CD4-positive, alpha-beta T cell treated with Interleukin-21 for 1 hour (primary cell): ENCODE results near the gene TTC7B.
A peak's percentile ranks its signal among the peaks of the same experiment; 100 is the strongest.

Source experiments
- DNase-seq: peaks from one replicate; pipeline ENCODE4 v3.0.0-alpha.2; 2020

Gene TTC7B

DNA sequence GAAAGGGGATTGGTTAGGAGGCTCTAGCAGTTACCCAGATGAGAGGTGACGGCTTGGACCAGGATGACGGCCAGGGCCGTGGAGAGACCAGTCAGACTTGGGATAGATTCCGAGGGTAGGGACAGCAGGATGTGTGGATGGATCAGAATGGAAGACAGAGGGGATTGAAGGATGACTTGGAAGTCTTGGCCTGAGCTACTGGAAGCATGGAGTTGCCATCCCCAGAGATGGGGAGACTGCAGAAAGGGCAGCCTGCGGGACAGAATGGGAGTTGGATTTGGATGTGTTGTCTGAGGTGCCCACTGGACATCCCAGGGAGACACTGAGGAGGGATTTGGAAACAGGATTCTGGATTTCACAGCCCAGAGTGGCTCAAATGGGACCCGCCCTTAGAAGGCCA, 317.1 kb downstream of the TTC7B start:
- DNase-seq: no peak

DNA sequence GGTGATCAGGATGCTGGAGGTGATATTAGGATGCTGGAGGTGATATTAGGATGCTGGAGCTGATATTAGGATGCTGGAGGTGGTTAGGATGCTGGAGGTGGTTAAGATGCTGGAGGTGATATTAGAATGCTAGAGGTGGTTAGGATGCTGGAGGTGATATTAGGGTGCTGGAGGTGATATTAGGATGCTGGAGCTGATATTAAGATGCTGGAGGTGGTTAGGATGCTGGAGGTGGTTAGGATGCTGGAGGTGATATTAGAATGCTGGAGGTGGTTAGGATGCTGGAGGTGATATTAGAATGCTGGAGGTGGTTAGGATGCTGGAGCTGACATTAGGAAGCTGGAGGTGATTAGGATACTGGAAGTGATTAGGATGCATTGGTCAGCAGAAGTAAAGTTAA, 318.0 kb downstream of the TTC7B start:
- no peak for DNase-seq

DNA sequence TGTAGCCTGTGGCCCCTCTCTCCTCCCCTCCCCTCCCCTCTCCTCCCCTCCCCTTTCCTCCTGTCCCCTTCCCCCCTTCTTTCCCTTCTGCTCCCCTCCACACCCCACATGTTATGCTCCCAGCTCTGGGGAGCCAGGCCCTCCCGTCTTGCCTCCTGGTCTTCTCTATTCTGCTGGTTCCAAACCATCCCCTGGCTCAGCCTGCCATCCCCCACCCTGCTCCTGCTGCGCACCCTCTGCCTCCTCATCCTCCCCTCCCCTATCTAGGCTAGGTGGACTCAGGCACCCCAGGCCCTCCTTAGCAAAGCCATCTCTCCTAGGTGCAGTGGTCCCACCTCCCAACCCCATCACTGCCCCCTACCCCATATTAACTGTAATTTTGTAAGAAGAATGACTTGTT, 319.9 kb downstream of the TTC7B start:
- DNase-seq: no peak

DNA sequence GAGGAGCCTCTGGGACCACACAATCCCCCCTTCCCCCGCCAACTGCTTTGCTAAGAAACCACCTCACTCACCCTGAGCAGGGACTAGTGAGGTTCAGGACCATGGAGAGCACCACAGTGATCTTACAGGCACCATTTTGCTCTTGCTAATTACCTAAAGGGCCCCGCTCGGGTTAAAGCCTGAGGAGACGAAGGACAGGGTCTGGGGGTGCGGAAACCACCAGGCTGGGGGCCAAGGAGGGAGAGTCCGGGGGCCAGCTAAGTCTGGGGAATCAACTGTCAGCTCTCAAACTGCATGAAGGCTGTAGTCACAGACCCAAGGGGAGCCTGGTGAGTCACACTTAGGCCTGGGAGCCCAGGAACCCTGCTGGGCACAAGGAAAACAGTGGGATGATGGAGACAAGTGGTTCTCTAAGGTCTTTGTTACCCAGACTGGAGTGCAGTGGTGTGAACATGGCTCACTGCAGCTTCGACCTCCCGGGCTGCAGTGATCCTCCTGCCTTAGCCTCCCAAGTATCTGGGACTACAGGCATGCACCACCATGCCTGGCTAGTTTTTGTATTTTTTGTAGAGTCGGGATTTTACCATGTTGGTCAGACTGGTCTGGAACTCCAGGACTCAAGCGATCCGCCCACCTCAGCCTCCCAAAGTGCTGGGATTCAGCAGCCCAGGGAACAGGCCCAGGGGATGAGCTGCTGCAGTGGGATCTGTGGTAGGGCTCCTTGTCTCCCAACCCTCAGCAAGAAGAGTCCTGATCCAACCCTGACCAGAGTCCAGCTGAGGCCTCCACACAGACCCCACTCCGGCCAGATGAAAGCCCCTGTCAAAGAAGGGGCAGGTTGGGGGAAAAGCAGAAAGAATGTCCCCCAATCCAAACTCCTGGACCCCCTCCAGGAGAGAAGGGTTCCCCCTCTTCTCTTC, 320.6 kb downstream of the TTC7B start:
- DNase-seq: peak; percentile 32

DNA sequence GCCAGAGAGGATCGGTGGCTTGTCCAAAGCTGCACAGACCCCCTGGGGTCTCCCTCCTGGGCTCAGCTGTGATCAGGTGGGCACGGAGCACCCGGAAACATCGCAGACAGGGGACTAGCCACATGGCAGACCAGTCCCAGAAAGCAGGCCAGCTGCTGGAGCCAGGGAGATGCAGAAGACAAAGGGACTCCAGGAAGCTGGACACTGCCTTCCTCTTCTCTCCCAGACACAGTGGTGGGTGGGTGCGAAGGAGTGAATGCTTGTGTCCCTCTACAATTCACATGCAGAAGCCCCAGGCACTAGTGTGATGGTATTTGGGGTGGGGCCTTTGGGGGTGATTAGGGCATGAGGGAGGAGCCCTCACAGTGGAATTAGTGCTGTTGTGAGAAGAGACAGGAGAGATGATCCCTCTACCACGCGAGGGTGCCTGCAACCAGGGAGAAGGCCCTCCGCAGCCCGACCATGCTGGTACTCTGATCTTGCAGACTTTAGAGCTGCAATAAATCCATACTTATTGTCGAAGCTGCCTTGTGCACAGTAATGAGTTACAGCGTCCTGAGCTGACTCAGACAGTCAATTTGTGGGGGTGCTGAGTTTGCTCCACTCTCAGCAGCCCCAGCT, 324.2 kb downstream of the TTC7B start:
- DNase-seq: no peak

DNA sequence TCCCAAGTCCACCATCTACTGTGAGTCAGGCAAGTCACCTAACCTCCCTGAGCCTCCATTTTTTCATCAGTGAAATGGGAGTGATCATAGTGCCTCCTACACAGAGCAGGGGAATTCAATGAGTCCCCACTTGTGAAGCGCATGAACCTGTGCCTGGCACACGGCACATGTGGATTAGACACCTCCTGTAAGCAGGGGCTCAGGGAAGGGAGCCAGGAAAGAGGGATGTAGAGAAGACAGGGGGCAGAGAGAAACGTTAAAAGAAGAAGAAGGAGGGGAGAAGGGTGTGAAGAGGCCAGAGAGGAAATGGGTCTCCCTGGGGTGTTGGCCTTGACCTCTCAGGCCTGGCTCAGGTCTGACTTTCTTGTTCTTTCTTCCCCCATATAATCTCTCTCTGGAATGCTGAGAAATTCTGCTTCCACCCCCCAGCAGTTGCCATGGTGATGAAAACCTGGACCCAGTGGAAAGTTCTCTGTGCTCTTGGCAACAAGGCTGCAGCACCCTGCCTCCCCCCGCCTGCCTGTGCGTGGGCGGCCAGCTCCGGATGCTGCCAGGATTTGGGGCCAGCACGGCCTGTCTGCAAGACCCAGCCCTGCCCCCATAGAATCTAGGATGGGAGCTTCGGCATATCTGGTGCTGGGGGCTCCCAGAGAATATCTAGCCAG, 324.9 kb downstream of the TTC7B start:
- DNase-seq: no peak

DNA sequence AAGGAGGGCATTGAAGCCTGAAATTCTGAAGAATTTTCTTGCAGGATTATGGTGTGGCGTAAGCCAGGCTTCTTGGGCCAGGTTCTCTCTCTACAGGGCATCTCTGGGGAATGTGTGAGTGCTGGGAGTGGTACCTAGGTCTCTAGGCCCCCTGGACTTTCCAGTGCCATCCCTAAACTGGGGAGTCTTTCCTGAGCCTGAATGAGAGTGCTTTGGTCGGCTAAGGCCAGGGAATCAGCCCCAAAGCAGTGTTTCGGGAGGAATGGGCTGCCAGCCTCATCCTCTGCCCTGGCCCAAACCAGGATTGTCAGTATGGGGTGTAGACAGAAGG, 325.5 kb downstream of the TTC7B start:
- no peak for DNase-seq

DNA sequence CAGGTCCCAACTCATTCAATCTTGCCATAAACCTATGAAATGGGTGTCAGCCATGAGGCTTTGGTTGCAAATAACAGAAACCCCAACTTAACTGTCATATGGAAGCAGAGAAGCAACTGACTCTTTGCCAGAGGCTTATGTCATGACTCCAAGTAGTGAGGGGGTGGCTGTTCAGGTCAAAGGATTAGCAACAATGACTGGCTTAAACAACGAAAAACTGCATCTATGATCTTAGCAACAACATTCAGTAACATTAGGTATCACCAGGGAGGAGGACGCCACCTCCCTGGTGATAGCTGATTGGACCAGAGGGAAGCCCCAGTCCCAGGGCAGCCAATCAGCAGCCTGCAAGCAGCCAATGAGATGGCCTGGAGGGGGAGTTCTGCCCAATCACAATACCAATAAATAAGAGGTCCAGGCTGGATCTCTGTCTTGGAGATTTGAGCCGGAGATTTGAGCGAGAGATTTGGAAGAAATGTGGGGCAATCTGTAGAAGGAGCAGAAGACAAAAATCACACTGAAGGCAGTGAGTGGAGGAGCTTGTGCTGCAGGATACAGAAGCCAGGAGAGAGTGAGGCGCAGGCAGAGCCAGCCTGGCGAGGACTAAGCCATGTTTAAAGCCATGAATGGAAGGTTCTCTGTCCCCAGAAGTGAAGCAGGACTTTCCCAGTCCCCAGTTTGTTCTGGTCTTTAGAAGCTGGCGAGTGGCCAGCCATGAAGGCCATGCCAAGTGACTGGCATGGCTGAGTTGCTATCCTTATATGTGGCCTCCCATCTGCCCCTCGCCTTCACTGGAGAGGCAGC, 326.1 kb downstream of the TTC7B start:
- no peak for DNase-seq

DNA sequence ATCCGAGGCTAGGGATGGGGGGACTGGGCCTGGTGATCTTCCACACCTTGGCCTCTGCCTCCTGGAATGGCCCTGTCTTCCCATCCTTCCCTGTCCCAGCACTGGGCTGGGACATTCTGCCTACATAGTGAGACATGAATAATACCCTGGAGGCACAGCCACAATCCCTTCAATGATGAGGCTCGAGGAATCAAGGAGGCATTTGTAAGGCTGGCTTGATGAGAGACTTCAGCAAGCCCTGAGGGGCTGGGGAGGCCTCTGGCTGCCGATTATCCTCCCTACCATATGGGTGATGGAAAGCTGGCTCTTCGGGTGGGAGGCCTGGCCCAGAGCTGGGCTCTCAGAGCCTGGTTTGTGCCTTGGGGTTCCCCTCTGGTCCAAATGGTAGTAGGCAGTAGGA, 326.9 kb downstream of the TTC7B start:
- DNase-seq: no peak

DNA sequence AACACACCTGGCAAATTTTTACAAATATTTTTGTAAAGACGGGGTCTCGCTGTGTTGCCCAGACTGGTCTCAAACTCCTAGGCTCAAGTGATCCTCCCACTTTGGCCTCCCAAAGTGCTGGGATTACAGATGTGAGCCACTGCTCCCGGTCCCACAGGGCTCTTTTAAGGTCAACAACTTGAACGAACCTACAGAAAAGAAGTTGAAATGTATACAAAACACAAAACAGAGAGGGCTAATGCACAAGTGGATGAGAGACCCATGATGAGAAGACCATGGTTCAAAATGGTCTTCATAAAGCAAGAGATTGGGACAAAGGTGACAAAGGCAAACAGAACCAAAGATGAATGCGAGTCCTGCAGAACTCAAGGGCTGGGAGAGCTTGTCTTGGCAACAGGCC, 328.0 kb downstream of the TTC7B start:
- DNase-seq: no peak

DNA sequence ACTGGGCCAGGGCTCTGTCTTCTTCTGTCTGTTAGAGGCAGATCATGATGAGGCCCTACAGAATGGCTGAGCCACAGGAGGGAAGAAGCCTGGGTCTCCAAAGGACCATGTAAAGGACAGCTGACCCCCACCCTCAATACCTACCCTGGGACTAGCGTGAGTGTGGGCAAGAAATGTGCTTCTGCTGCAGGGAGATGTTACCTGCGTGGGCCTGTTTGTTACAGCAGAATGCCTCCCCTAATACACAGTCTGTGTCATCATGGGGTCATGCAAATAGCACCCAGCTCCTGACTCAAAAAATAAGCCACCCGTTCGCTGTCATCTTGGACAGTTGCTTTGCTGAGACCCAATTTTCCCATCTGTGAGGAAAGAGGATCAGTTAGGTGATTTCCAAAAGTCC, 328.8 kb downstream of the TTC7B start:
- DNase-seq: no peak

DNA sequence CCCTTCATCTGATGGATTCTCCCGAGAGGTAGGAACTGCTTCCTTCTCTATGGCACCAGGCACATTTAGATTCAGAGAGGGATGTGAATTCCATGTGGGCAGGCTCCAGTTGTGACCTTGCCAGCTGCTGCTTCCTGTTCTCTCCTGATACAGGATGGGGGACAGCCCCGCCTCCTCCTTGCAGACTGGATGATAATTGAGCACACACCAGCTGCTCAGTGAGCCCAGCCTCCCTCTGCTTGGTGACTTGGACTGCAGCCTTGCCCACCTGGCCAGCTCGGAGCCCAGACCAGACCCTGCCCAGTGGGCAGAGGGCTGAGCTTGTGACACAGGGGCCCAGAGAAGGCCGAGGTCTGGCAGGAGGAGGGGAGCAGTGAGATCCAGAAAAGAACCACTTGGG, 329.2 kb downstream of the TTC7B start:
- DNase-seq: no peak

DNA sequence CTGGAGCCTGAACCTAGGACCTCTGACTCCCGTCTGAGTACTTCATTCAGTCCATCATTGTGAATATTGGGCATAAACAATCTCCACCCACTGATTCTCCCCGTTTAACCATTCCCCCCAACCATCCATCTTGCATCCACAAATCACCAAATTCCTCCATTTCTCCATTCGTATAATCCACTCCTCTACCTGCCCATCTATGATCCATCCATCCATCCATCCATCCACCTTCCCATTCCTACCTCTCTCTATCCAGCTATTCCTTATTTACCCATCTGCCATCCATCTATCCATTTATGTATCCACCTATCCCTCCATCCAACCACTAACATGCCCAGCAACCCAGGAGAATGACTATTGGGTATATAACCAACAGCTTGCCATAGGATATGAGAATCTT, 331.9 kb downstream of the TTC7B start:
- no peak for DNase-seq

DNA sequence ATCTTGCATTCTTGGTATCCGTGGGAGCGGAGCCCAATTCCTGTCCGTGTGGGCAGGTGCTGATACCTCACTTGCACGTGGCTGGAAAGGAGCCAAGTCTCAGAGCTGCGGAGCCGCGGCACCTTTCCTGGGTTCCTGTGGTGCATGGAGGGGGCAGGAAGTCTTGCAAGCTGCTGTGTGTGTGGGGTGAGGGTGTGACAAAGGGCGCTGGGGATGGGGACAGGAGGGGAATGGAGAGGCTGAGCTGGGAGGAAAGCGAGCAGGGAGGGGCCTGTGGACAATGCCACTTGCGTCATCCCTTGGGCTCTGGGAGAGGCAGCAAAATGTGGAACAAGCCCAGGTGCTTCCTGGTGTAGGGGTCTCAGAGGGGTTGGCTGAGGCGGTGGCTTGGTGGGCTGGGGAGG, 332.7 kb downstream of the TTC7B start:
- peak; percentile 42 for DNase-seq

DNA sequence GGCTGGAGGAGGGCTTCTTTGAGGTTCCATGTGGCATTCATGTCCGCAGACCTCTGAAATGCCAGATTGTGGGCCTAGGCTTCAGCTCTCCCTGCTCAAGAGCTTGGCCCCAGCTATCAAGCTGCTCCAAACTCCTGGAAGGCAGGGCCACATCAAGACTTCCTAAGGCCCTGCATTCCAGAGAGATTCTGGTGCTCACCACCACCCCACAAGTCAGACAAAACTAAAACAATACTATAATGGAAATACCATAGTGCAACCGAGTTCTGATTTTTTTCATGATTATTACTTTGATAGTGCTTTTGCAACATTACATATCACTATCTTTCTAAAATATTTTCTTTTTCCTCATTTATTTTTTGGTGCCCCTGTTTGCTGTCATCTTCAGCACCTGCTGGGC, 333.1 kb downstream of the TTC7B start:
- no peak for DNase-seq

DNA sequence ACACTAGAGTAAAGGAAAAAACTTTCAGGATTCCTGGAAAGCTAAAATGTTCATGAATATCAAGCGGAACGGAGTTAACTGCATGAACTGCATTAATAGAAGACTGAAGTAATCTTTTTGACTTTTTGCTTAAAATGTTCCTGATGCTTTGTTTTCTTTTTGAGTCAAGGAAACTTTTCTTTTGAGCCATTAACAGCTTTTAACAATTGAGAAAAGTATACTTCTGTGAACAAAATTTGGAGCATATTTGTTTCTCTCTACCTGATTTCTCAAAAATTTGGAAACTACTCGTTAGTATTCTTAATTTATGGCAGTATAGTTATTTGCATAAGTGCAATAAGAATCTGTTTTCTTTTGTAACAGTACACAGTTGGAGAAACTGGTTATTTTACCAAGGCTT, 340.9 kb downstream of the TTC7B start:
- DNase-seq: no peak
